ENCODE results near the gene WDR89.
A peak's percentile ranks its signal among the peaks of the same experiment; 100 is the strongest.
"Not testable (repeated sequence)": the region's sequence is repeated elsewhere in the genome, so short reads cannot be mapped to it uniquely, and the experiment has no call there.

WDR89 gene

GRCh38 chr14:63652406-63652805, 10.7 kb upstream of the WDR89 start:
- peak in 1 of 5 experiments; percentile 55 for DNase-seq

- DNase-seq = peak in 3 of 5 experiments; percentile 22 to 95 (median 48)
These were observed 8.7 kb upstream of the WDR89 start for GRCh38 chr14:63650256-63650952.

- DNase-seq = no peak
These were observed 6.2 kb upstream of the WDR89 start for GRCh38 chr14:63647696-63648410.

GRCh38 chr14:63644741-63645140, 3.1 kb upstream of the WDR89 start:
- no peak for DNase-seq

GRCh38 chr14:63642656-63643382, 1.1 kb upstream of the WDR89 start:
- DNase-seq = no peak

GRCh38 chr14:63642229-63642611, 549 bp upstream of the WDR89 start:
- DNase-seq = peak; percentile 24 to 98 (median 73)

GRCh38 chr14:63638493-63638892, 3.2 kb downstream of the WDR89 start:
- DNase-seq = no peak

GRCh38 chr14:63636094-63636635, 5.5 kb downstream of the WDR89 start:
- not testable (repeated sequence) for DNase-seq

GRCh38 chr14:63633801-63634200, 7.9 kb downstream of the WDR89 start:
- no peak for DNase-seq

GRCh38 chr14:63632932-63633514, 8.6 kb downstream of the WDR89 start:
- DNase-seq = peak in 1 of 5 experiments; percentile 60

- DNase-seq = no peak
These were observed 17.0 kb downstream of the WDR89 start for GRCh38 chr14:63624701-63625100.

- no peak for DNase-seq
These were observed 17.5 kb downstream of the WDR89 start for GRCh38 chr14:63624203-63624602.

- not testable (repeated sequence) for DNase-seq
These were observed 19.7 kb downstream of the WDR89 start for GRCh38 chr14:63621975-63622374.

GRCh38 chr14:63616015-63616414, 25.7 kb downstream of the WDR89 start:
- DNase-seq = no peak

- DNase-seq = no peak
These were observed 26.9 kb downstream of the WDR89 start for GRCh38 chr14:63614679-63615363.

GRCh38 chr14:63611078-63611477, 30.6 kb downstream of the WDR89 start:
- DNase-seq = no peak

- no peak for DNase-seq
These were observed 36.6 kb downstream of the WDR89 start for GRCh38 chr14:63605041-63605532.

GRCh38 chr14:63604626-63605025, 37.0 kb downstream of the WDR89 start:
- DNase-seq = no peak

- DNase-seq = no peak
These were observed 37.9 kb downstream of the WDR89 start for GRCh38 chr14:63603749-63604277.

GRCh38 chr14:63598807-63599206, 42.9 kb downstream of the WDR89 start:
- DNase-seq = no peak

GRCh38 chr14:63596998-63597658, 44.5 kb downstream of the WDR89 start:
- no peak for DNase-seq

Measured in T-helper 2 cell (primary cell).